Esophagus muscularis mucosa (tissue), 4 donors: ENCODE results near the gene FGFRL1.

ENCODE experiments used
- EP300 ChIP-seq: sonication (generic); formaldehyde crosslinking; IDR thresholded peaks from one replicate; pipeline ENCODE4 v1.6.1; 2017; ENCODE audit warnings: antibody characterized with exemption
- POLR2A ChIP-seq: fragments of 450-650 bp; IDR thresholded peaks from one replicate; pipeline ENCODE4 v1.6.1; 2017; ENCODE audit warnings: antibody characterized with exemption, moderate library complexity, mild to moderate bottlenecking, low read depth
- POLR2AphosphoS5 ChIP-seq, 2 donors: sonication (generic); formaldehyde crosslinking; IDR thresholded peaks; one replicate each; pipeline ENCODE4 v1.6.1; 2017; ENCODE audit warnings: antibody characterized with exemption in 2 of 2
- TF ChIP-seq, protein P1 (sequence below), 3 experiments: fragments of 200-600 bp in 2 of 3; fragments of 450-650 bp in 1 of 3; sonication (generic) in 2 of 3; IDR thresholded peaks; one replicate each; pipeline ENCODE4 v1.5.1; 2017 to 2019; ENCODE audit warnings: antibody characterized with exemption in 3 of 3, mild to moderate bottlenecking in 2 of 3, moderate library complexity in 1 of 3

DNA sequence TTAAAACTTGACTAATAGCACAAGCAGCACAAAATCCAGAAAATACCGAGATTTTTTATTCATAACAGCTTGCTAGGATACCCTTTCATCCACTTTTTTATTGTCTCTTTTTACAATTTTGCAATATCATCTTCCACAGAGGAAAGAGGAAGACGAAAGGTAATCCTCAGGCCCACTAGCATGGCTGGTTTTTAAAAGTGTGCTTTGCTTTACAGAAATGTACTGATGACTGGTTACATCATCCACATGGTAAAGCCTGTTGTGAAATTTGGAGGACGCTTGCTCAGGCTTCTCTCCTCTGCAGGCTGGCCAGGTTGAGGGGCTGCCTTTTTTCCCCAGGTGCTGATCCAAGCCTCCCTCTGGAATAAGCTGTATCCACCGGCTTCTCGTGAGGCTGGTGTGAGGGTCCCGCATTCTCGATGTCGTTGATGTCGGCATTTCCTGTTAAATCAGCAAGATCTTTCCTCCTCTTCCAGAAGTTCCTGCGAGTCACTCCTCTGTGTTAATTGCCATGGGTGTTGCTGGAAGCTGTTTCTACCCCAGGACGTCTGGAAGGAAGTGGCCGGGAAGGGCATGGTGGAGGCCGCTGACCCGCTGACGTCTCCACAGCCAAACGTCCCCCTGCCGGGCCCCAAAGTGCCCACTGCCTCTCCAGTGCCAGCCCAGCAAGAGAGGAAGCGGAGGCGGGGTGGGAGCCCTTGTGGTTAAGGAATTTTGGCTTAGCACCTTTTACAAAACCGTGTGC, 32.3 kb upstream of the FGFRL1 start:
- TF ChIP-seq, protein P1, sequence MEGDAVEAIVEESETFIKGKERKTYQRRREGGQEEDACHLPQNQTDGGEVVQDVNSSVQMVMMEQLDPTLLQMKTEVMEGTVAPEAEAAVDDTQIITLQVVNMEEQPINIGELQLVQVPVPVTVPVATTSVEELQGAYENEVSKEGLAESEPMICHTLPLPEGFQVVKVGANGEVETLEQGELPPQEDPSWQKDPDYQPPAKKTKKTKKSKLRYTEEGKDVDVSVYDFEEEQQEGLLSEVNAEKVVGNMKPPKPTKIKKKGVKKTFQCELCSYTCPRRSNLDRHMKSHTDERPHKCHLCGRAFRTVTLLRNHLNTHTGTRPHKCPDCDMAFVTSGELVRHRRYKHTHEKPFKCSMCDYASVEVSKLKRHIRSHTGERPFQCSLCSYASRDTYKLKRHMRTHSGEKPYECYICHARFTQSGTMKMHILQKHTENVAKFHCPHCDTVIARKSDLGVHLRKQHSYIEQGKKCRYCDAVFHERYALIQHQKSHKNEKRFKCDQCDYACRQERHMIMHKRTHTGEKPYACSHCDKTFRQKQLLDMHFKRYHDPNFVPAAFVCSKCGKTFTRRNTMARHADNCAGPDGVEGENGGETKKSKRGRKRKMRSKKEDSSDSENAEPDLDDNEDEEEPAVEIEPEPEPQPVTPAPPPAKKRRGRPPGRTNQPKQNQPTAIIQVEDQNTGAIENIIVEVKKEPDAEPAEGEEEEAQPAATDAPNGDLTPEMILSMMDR (IDR thresholded peaks at IDR 0.05): no peak
- TF ChIP-seq POLR2AphosphoS5 (IDR thresholded peaks at IDR 0.05): no peak
- no peak for TF ChIP-seq POLR2A
- no peak for TF ChIP-seq EP300
